ENCODE results near the gene ALDH4A1.

ALDH4A1 gene

DNA sequence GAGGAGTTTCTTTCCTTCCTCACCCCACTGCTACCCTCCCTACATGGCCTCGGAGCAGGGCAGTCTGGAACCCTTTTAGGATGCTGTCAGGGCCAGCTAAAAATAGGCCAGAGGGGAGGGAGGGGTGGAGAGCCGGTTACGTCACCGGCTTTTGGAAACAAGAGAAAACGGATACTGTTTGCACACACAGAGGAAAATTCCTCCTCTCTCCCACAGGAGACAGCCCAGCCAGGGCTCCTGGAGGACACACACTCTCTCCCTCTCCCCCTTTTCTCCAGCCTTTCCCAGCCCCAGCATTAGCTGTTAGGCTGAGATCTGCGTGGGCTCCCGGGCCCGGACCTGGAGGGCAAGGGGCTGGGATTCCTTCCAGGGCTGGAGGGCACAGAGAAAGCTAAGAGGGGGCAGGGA lies 20.0 kb upstream of the ALDH4A1 start:
- Histone ChIP-seq H3K27ac (ENCODE audit: low read depth in 2 of 2, low read length in 2 of 2) (peak overlapping the region; percentile 76 to 77), H3K4me3 (ENCODE audit: low read length in 2 of 2) (no peak overlapping the region), H3K9ac (ENCODE audit: low read depth in 1 of 2, low read length in 2 of 2) (peak overlapping the region in 1 of 2 donors; percentile 60), H3K36me3 (ENCODE audit: control insufficient read depth in 2 of 2, insufficient read depth in 2 of 2, low read length in 2 of 2) (peaks cover 5 to 11% of the 10 kb centered on the region in 2 donors), H3K9me3 (ENCODE audit: control insufficient read depth in 2 of 2, low read length in 2 of 2) (no peaks in the 10 kb centered on the region), H3K27me3 (ENCODE audit: control insufficient read depth in 2 of 2, insufficient read depth in 2 of 2, low read length in 2 of 2) (no peaks in the 10 kb centered on the region), H3K4me1 (ENCODE audit: control insufficient read depth in 2 of 2, insufficient read depth in 2 of 2, low read length in 2 of 2) (peaks cover 26% of the 10 kb centered on the region in 2 donors)

DNA sequence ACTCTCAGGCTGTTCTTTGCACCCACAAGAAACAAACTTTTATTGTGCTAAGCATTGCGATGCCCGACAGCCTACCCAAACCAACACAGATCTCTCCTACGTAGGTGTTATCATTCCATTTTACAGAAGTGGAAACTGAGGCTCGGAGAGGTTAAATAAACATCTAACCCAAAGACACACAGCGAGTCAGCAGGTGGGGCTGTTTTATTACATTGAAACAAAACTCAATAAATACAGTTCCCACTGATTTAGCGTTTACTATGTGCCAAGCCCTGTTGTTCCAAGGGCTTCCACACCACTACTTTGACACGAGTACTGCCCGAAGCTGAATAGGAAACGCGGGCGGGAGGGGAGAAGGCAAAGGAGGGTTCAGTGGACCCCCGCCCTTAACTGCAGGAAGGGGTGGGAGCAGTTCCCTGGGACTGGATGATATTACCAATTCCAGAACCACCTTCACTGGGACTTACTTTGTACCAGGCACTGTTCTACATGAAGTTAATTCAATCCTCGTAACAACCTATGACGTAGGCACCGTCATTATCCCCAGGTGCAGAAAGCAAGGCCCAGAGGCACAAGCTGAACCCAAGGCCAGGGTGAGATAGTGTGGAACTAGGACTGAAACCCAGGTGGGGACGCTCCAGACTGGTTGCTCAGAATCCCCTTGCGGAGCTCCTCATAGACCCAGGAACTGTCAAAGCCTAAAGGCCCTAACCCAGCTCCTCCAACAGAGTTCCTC lies 19.3 kb upstream of the ALDH4A1 start:
- H3K27me3 ChIP-seq (ENCODE audit: control insufficient read depth in 2 of 2, insufficient read depth in 2 of 2, low read length in 2 of 2): no peaks in the 10 kb centered on the region
- peak overlapping the region in 1 of 2 donors; percentile 52 for H3K9ac ChIP-seq (ENCODE audit: low read depth in 1 of 2, low read length in 2 of 2)
- no peaks in the 10 kb centered on the region for H3K9me3 ChIP-seq (ENCODE audit: control insufficient read depth in 2 of 2, low read length in 2 of 2)
- H3K4me1 ChIP-seq (ENCODE audit: control insufficient read depth in 2 of 2, insufficient read depth in 2 of 2, low read length in 2 of 2): peaks cover 19 to 20% of the 10 kb centered on the region in 2 donors
- peak overlapping the region; percentile 53 to 77 for H3K27ac ChIP-seq (ENCODE audit: low read depth in 2 of 2, low read length in 2 of 2)
- H3K36me3 ChIP-seq (ENCODE audit: control insufficient read depth in 2 of 2, insufficient read depth in 2 of 2, low read length in 2 of 2): peaks cover 5 to 11% of the 10 kb centered on the region in 2 donors
- H3K4me3 ChIP-seq (ENCODE audit: low read length in 2 of 2): no peak overlapping the region

GRCh38 chr1:18920931-18921330 lies 18.6 kb upstream of the ALDH4A1 start:
- Histone ChIP-seq H3K9ac (ENCODE audit: low read depth in 1 of 2, low read length in 2 of 2) (no peak overlapping the region), H3K27ac (ENCODE audit: low read depth in 2 of 2, low read length in 2 of 2) (no peak overlapping the region), H3K27me3 (ENCODE audit: control insufficient read depth in 2 of 2, insufficient read depth in 2 of 2, low read length in 2 of 2) (no peaks in the 10 kb centered on the region), H3K36me3 (ENCODE audit: control insufficient read depth in 2 of 2, insufficient read depth in 2 of 2, low read length in 2 of 2) (peaks cover 8 to 14% of the 10 kb centered on the region in 2 donors), H3K9me3 (ENCODE audit: control insufficient read depth in 2 of 2, low read length in 2 of 2) (no peaks in the 10 kb centered on the region), H3K4me1 (ENCODE audit: control insufficient read depth in 2 of 2, insufficient read depth in 2 of 2, low read length in 2 of 2) (peaks cover 15 to 19% of the 10 kb centered on the region in 2 donors), H3K4me3 (ENCODE audit: low read length in 2 of 2) (no peak overlapping the region)

- H3K27me3 ChIP-seq (ENCODE audit: control insufficient read depth in 2 of 2, insufficient read depth in 2 of 2, low read length in 2 of 2): no peaks in the 10 kb centered on the region
- H3K4me3 ChIP-seq (ENCODE audit: low read length in 2 of 2): no peak overlapping the region
- peaks cover 15 to 19% of the 10 kb centered on the region in 2 donors for H3K4me1 ChIP-seq (ENCODE audit: control insufficient read depth in 2 of 2, insufficient read depth in 2 of 2, low read length in 2 of 2)
- H3K36me3 ChIP-seq (ENCODE audit: control insufficient read depth in 2 of 2, insufficient read depth in 2 of 2, low read length in 2 of 2): peaks cover 8 to 14% of the 10 kb centered on the region in 2 donors
- no peak overlapping the region for H3K9ac ChIP-seq (ENCODE audit: low read depth in 1 of 2, low read length in 2 of 2)
- no peaks in the 10 kb centered on the region for H3K9me3 ChIP-seq (ENCODE audit: control insufficient read depth in 2 of 2, low read length in 2 of 2)
- no peak overlapping the region for H3K27ac ChIP-seq (ENCODE audit: low read depth in 2 of 2, low read length in 2 of 2)
Observed at GRCh38 chr1:18919956-18920355, 17.6 kb upstream of the ALDH4A1 start.

DNA sequence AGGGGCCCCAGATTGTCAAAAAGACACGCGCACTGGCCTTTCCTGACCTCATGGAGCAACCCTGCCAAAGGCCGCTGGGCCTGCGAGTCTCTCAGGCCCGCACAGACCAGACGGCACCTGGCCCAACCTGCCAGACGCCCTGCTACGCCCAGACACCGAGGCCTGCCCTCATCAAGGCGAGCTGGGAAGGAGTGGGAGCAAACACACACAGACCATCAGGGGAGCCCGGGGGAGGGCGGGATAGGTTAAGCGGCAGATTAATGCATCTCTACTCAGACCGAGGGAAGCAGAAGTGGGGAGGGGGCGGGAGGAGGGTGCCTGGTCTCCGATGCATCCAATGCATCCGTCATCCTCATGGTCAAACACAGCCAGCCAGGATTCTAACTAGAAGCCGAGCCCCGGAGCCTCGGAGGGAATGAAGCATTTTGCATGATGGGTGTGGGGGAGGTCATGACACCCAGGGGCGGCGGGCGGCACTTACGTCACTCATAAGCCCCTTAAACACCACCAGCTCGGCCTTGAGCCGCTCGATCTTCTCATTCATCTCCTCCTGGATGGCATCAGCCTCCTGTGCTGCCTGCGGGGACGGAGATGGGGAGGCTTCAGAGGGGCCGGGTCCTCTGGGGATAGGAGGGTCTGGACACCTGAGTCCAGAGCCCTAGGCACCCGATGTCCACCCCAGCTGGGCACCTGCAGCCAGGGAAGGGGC lies 17.0 kb upstream of the ALDH4A1 start:
- H3K36me3 ChIP-seq (ENCODE audit: control insufficient read depth in 2 of 2, insufficient read depth in 2 of 2, low read length in 2 of 2): peaks cover 8 to 14% of the 10 kb centered on the region in 2 donors
- no peak overlapping the region for H3K4me3 ChIP-seq (ENCODE audit: low read length in 2 of 2)
- no peak overlapping the region for H3K9ac ChIP-seq (ENCODE audit: low read depth in 1 of 2, low read length in 2 of 2)
- H3K9me3 ChIP-seq (ENCODE audit: control insufficient read depth in 2 of 2, low read length in 2 of 2): no peaks in the 10 kb centered on the region
- peaks cover 13 to 19% of the 10 kb centered on the region in 2 donors for H3K4me1 ChIP-seq (ENCODE audit: control insufficient read depth in 2 of 2, insufficient read depth in 2 of 2, low read length in 2 of 2)
- H3K27ac ChIP-seq (ENCODE audit: low read depth in 2 of 2, low read length in 2 of 2): no peak overlapping the region
- no peaks in the 10 kb centered on the region for H3K27me3 ChIP-seq (ENCODE audit: control insufficient read depth in 2 of 2, insufficient read depth in 2 of 2, low read length in 2 of 2)

DNA sequence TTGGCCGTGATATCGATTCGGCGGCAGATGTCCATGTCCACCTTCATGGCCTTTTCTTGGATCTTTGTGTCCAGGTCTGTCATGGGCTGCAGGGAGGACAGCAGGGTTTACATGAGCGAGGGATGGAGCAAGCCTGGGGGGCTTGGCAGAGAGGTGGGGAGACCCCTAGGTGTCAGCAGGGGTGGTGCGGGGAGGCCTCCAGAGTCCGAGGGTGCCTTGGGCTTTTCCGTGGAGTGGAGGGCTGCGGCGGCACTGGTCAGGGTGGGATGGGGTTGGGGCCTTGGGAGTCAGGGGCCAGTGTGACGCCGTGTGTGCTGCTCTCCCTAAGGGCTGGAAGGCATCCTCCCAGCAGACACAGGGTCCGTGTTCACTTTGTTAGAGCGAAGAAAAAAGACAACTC lies 16.1 kb upstream of the ALDH4A1 start:
- Histone ChIP-seq H3K4me3 (ENCODE audit: low read length in 2 of 2) (no peak overlapping the region), H3K4me1 (ENCODE audit: control insufficient read depth in 2 of 2, insufficient read depth in 2 of 2, low read length in 2 of 2) (peaks cover 10 to 18% of the 10 kb centered on the region in 2 donors), H3K36me3 (ENCODE audit: control insufficient read depth in 2 of 2, insufficient read depth in 2 of 2, low read length in 2 of 2) (peaks cover 8 to 14% of the 10 kb centered on the region in 2 donors), H3K9me3 (ENCODE audit: control insufficient read depth in 2 of 2, low read length in 2 of 2) (no peaks in the 10 kb centered on the region), H3K9ac (ENCODE audit: low read depth in 1 of 2, low read length in 2 of 2) (no peak overlapping the region), H3K27me3 (ENCODE audit: control insufficient read depth in 2 of 2, insufficient read depth in 2 of 2, low read length in 2 of 2) (no peaks in the 10 kb centered on the region), H3K27ac (ENCODE audit: low read depth in 2 of 2, low read length in 2 of 2) (no peak overlapping the region)

DNA sequence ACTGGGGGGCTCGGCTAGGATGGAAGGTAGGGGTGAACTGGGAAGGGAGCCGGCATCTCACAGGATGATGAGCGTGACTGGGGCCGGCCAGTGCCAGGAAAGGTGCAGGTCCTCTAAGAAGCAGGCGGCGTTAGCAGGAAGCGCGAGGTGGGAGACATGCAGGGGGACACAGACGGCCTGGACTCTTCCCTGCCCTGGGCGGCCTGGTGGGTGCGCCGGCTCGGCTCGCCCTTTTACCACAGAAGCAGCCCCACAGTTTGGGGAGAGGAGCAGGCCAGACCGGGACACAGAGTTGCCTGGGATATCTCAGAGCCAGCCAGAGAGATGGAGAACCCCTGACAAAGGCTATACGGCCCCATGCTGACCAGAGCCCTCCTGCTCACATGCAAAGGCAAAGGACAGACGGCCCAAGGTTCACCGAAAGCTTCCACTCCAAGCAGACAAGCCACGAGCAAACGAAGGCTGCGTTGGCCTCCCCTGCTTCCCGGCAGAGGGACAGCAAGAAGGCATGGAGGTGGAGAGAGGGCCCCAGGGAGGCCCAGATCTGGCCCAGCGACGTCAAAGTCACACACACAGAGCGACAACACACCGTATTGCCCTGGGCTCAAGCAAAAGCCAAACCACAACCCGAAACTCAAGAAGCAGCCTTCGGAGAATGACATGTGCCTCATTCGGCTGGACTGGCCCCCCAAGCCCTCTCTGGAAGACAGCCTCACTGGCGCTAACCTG lies 14.9 kb upstream of the ALDH4A1 start:
- Histone ChIP-seq H3K27me3 (ENCODE audit: control insufficient read depth in 2 of 2, insufficient read depth in 2 of 2, low read length in 2 of 2) (no peaks in the 10 kb centered on the region), H3K9me3 (ENCODE audit: control insufficient read depth in 2 of 2, low read length in 2 of 2) (no peaks in the 10 kb centered on the region), H3K4me1 (ENCODE audit: control insufficient read depth in 2 of 2, insufficient read depth in 2 of 2, low read length in 2 of 2) (peaks cover 6 to 10% of the 10 kb centered on the region in 2 donors), H3K9ac (ENCODE audit: low read depth in 1 of 2, low read length in 2 of 2) (no peak overlapping the region), H3K27ac (ENCODE audit: low read depth in 2 of 2, low read length in 2 of 2) (no peak overlapping the region), H3K4me3 (ENCODE audit: low read length in 2 of 2) (no peak overlapping the region), H3K36me3 (ENCODE audit: control insufficient read depth in 2 of 2, insufficient read depth in 2 of 2, low read length in 2 of 2) (peaks cover 8 to 14% of the 10 kb centered on the region in 2 donors)

DNA sequence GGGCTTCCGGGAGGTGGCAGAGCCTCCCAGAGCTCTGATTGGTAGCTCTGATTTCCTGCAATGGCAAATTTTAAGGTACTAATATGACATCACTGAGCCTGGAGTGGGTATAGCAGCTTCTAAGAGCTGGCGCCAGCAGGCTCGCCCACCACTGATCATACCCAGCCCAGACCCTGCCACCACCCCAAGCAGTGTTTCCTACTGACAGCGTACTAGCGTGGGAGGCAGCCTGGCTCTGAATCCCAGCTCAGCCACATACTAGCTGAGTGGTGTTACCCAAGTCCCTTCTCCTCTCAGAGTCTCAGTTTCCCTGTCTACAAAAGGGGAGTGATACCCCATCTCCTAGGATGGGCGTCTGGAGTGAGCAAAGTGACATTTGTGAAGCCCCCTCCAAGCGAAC lies 13.0 kb upstream of the ALDH4A1 start:
- H3K4me1 ChIP-seq (ENCODE audit: control insufficient read depth in 2 of 2, insufficient read depth in 2 of 2, low read length in 2 of 2): peaks cover 3 to 4% of the 10 kb centered on the region in 2 donors
- H3K27me3 ChIP-seq (ENCODE audit: control insufficient read depth in 2 of 2, insufficient read depth in 2 of 2, low read length in 2 of 2): no peaks in the 10 kb centered on the region
- H3K4me3 ChIP-seq (ENCODE audit: low read length in 2 of 2): no peak overlapping the region
- no peak overlapping the region for H3K27ac ChIP-seq (ENCODE audit: low read depth in 2 of 2, low read length in 2 of 2)
- peaks cover 4 to 19% of the 10 kb centered on the region in 2 donors for H3K36me3 ChIP-seq (ENCODE audit: control insufficient read depth in 2 of 2, insufficient read depth in 2 of 2, low read length in 2 of 2)
- H3K9ac ChIP-seq (ENCODE audit: low read depth in 1 of 2, low read length in 2 of 2): no peak overlapping the region
- no peaks in the 10 kb centered on the region for H3K9me3 ChIP-seq (ENCODE audit: control insufficient read depth in 2 of 2, low read length in 2 of 2)

- no peak overlapping the region for H3K4me3 ChIP-seq (ENCODE audit: low read length in 2 of 2)
Observed at GRCh38 chr1:18913065-18913835, 10.9 kb upstream of the ALDH4A1 start.

More at GRCh38 chr1:18913065-18913835, 10.9 kb upstream of the ALDH4A1 start:
- Histone ChIP-seq H3K9ac (ENCODE audit: low read depth in 1 of 2, low read length in 2 of 2) (no peak overlapping the region), H3K36me3 (ENCODE audit: control insufficient read depth in 2 of 2, insufficient read depth in 2 of 2, low read length in 2 of 2) (peaks cover 10 to 21% of the 10 kb centered on the region in 2 donors), H3K9me3 (ENCODE audit: control insufficient read depth in 2 of 2, low read length in 2 of 2) (no peaks in the 10 kb centered on the region), H3K27me3 (ENCODE audit: control insufficient read depth in 2 of 2, insufficient read depth in 2 of 2, low read length in 2 of 2) (no peaks in the 10 kb centered on the region), H3K4me1 (ENCODE audit: control insufficient read depth in 2 of 2, insufficient read depth in 2 of 2, low read length in 2 of 2) (peaks cover 3 to 4% of the 10 kb centered on the region in 2 donors), H3K27ac (ENCODE audit: low read depth in 2 of 2, low read length in 2 of 2) (no peak overlapping the region)

Data from mucosa of rectum (tissue), 2 donors.